A549 treated with AZD9567 at 1 μM for 4 hours (cell line): ENCODE results near the gene NUFIP2. TPM values are rescaled to one million over a fixed set of nuclear protein-coding genes. Genes with fewer than 3 reads are reported as not detected.

Source experiments
- total RNA-seq: library from RNA; stranded (reverse); fragments of 200-300 nt; extraction: Qiagen RNA extraction; gene quantifications from 5 replicates; pipeline ENCODE4 v1.2.3, GENCODE V29; 2022; ENCODE audit not compliant: insufficient read depth

Gene NUFIP2
- 40.3 to 67.4 TPM (median 58.0 TPM) in 5 replicates for total RNA-seq

GRCh38 chr17:29293890-29294579 is at the start of gene NUFIP2:
Gene NUFIP2 (minus strand): TSS chr17:29294148. CDS start chr17:29294059, 89 bp downstream.

GRCh38 chr17:29246628-29247027 is 47.3 kb downstream of the NUFIP2 start, which contains the start of gene CRYBA1:
Gene CRYBA1 (plus strand): TSS chr17:29246859. CDS start chr17:29246864, 5 bp downstream.

Other genes starting within 250 kb of the NUFIP2 start
- gene MYO18A, start 113.8 kb downstream of the NUFIP2 start, total RNA-seq = 21.9 to 29.7 TPM (median 24.5 TPM) in 5 replicates
- not detected in 5 replicates for gene CRYBA1, start 47.3 kb downstream of the NUFIP2 start, total RNA-seq
- gene TAOK1, start 96.2 kb upstream of the NUFIP2 start, total RNA-seq = 15.1 to 27.7 TPM (median 24.6 TPM) in 5 replicates